IMR-90 (cell line): ENCODE data around the gene MSI2. TPM values are rescaled to one million over a fixed set of nuclear protein-coding genes. Genes with fewer than 3 reads are reported as not detected.

ENCODE experiments used
- ATAC-seq: fragments of 200-7000 bp; cut with Tn5 transposase; 2 replicates; pipeline ENCODE4 v1.9.1; 2020; ENCODE audit warnings: low read depth, mild to moderate bottlenecking, moderate library complexity
- BruUV-seq: library from RNA; stranded (reverse); fragments of 400-500 nt; replicated peaks from 2 replicates; lab custom pipeline; 2021; lab: Mats Ljungman, UMichigan
- CTCF ChIA-PET: fragments of 300-600 bp; formaldehyde crosslinking; extraction: SDS; loops from one replicate; lab custom pipeline; 2021; ENCODE audit warnings: antibody characterized with exemption; lab: Yijun Ruan, JAX
- POLR2A ChIA-PET: fragments of 300-600 bp; sonication (Branson Sonifier 250); formaldehyde crosslinking; loops from one replicate; lab custom pipeline; 2022; ENCODE audit warnings: antibody characterized with exemption; ENCODE audit not compliant: unreplicated experiment; lab: Charles Lee
- DNase-seq: peaks from one replicate; pipeline ENCODE4 v3.0.0; 2013
- H2AFZ ChIP-seq: replicated peaks from 2 replicates; pipeline ENCODE3; 2013; ENCODE audit warnings: low read length, mild to moderate bottlenecking; ENCODE audit not compliant: poor library complexity
- H2AK5ac ChIP-seq: 2 replicates; pipeline ENCODE4 v1.6.1; 2013; ENCODE audit warnings: low read depth, low read length, inconsistent platforms
- H2AK9ac ChIP-seq: replicated peaks from 2 replicates; pipeline ENCODE3; 2013; ENCODE audit warnings: mild to moderate bottlenecking, low read depth, low read length, moderate library complexity; ENCODE audit not compliant: poor library complexity
- H2BK120ac ChIP-seq: 2 replicates; pipeline ENCODE4 v1.6.1; 2013; ENCODE audit warnings: low read depth, low read length, inconsistent platforms
- H2BK15ac ChIP-seq: 3 replicates; pipeline ENCODE4 v1.6.1; 2013; ENCODE audit warnings: low read depth, low read length, inconsistent platforms
- H2BK20ac ChIP-seq: 2 replicates; pipeline ENCODE4 v1.6.1; 2013; ENCODE audit warnings: low read depth, mild to moderate bottlenecking, inconsistent platforms, low read length, moderate library complexity
- H2BK5ac ChIP-seq: 2 replicates; pipeline ENCODE4 v1.6.1; 2013; ENCODE audit warnings: mild to moderate bottlenecking, low read depth, low read length, inconsistent platforms; ENCODE audit not compliant: poor library complexity, severe bottlenecking
- H3K14ac ChIP-seq: replicated peaks from 2 replicates; pipeline ENCODE4 v1.6.1; 2013; ENCODE audit warnings: low read depth, low read length, inconsistent platforms
- H3K18ac ChIP-seq: 2 replicates; pipeline ENCODE4 v1.6.1; 2013; ENCODE audit warnings: low read depth, low read length, control low read depth
- H3K23ac ChIP-seq: 2 replicates; pipeline ENCODE4 v1.6.1; 2013; ENCODE audit warnings: low read depth, low read length, inconsistent platforms
- H3K27ac ChIP-seq: 2 replicates; pipeline ENCODE4 v1.5.1; 2013; ENCODE audit warnings: mild to moderate bottlenecking, control low read depth, low read length; ENCODE audit not compliant: insufficient read depth
- H3K27me3 ChIP-seq: 2 replicates; pipeline ENCODE4 v1.6.1; 2013; ENCODE audit warnings: low read length; ENCODE audit not compliant: control insufficient read depth, insufficient read depth
- H3K36me3 ChIP-seq: 2 replicates; pipeline ENCODE4 v1.6.1; 2013; ENCODE audit warnings: low read length, mixed read lengths; ENCODE audit not compliant: control insufficient read depth, insufficient read depth
- H3K4ac ChIP-seq: 2 replicates; pipeline ENCODE4 v1.6.1; 2013; ENCODE audit warnings: low read depth, low read length, inconsistent platforms
- H3K4me1 ChIP-seq: 2 replicates; pipeline ENCODE4 v1.6.1; 2013; ENCODE audit warnings: low read length, mixed read lengths; ENCODE audit not compliant: control insufficient read depth, insufficient read depth
- H3K4me2 ChIP-seq: 2 replicates; pipeline ENCODE4 v1.6.1; 2013; ENCODE audit warnings: low read depth, mild to moderate bottlenecking, control low read depth, low read length, moderate library complexity
- H3K4me3 ChIP-seq: 2 replicates; pipeline ENCODE4 v1.5.1; 2013; ENCODE audit warnings: low read depth, mild to moderate bottlenecking, control low read depth, low read length, moderate library complexity; ENCODE audit not compliant: insufficient read depth
- H3K56ac ChIP-seq: 2 replicates; pipeline ENCODE4 v1.6.1; 2013; ENCODE audit warnings: low read length, inconsistent platforms; ENCODE audit not compliant: insufficient read depth; ENCODE audit errors: extremely low read depth
- H3K79me1 ChIP-seq, 2 experiments: 2 replicates each; pipeline ENCODE4 v1.6.1; 2013; ENCODE audit warnings: low read length in 2 of 2, inconsistent platforms in 1 of 2, low read depth in 1 of 2
- H3K9ac ChIP-seq: 2 replicates; pipeline ENCODE4 v1.6.1; 2013; ENCODE audit warnings: low read depth, low read length, control low read depth
- H3K9me1 ChIP-seq: 2 replicates; pipeline ENCODE4 v1.6.1; 2013; ENCODE audit warnings: low read length, inconsistent platforms; ENCODE audit not compliant: insufficient read depth
- H3K9me3 ChIP-seq: 2 replicates; pipeline ENCODE4 v1.6.1; 2013; ENCODE audit warnings: low read length; ENCODE audit not compliant: control insufficient read depth, insufficient read depth
- H4K20me1 ChIP-seq: 2 replicates; pipeline ENCODE4 v1.6.1; 2013; ENCODE audit warnings: low read length, inconsistent platforms; ENCODE audit not compliant: insufficient read depth
- H4K5ac ChIP-seq: 2 replicates; pipeline ENCODE4 v1.6.1; 2013; ENCODE audit warnings: mild to moderate bottlenecking, low read depth, low read length, control low read depth
- H4K8ac ChIP-seq, 2 experiments: 2 replicates each; pipeline ENCODE4 v1.6.1; 2013; ENCODE audit warnings: low read depth in 2 of 2, low read length in 2 of 2, control low read depth in 1 of 2, inconsistent platforms in 1 of 2
- H4K91ac ChIP-seq: 2 replicates; pipeline ENCODE4 v1.6.1; 2013; ENCODE audit warnings: low read depth, low read length, inconsistent platforms; ENCODE audit not compliant: insufficient read depth
- BHLHE40 ChIP-seq: fragments of 150-350 bp; IDR thresholded peaks from 2 replicates; pipeline ENCODE4 v1.6.1; 2016; ENCODE audit warnings: mild to moderate bottlenecking, low read depth, low read length
- CEBPB ChIP-seq: IDR thresholded peaks from 2 replicates; pipeline ENCODE4 v1.6.1; 2012; ENCODE audit warnings: low read depth, low read length, improper control_type of control experiment
- CHD1 ChIP-seq: IDR thresholded peaks from 2 replicates; pipeline ENCODE4 v1.6.1; 2012; ENCODE audit warnings: low read depth, low read length, improper control_type of control experiment
- FOS ChIP-seq: fragments of 150-350 bp; IDR thresholded peaks from 2 replicates; pipeline ENCODE4 v1.6.1; 2016; ENCODE audit warnings: low read depth, low read length
- MAFK ChIP-seq: IDR thresholded peaks from 2 replicates; pipeline ENCODE4 v1.6.1; 2012; ENCODE audit warnings: low read depth, low read length, improper control_type of control experiment
- MAZ ChIP-seq: IDR thresholded peaks from 2 replicates; pipeline ENCODE4 v1.6.1; 2012; ENCODE audit warnings: low read depth, mild to moderate bottlenecking, low read length, improper control_type of control experiment, moderate library complexity, borderline replicate concordance
- MXI1 ChIP-seq: IDR thresholded peaks from 2 replicates; pipeline ENCODE4 v1.6.1; 2012; ENCODE audit warnings: low read depth, mild to moderate bottlenecking, low read length, moderate library complexity, borderline replicate concordance
- NFE2L2 ChIP-seq: fragments of 150-350 bp; IDR thresholded peaks from 2 replicates; pipeline ENCODE4 v1.6.1; 2016; ENCODE audit warnings: low read depth, mild to moderate bottlenecking, low read length
- POLR2A ChIP-seq: IDR thresholded peaks from 2 replicates; pipeline ENCODE4 v1.6.1; 2012; ENCODE audit warnings: mild to moderate bottlenecking, low read depth, low read length
- RAD21 ChIP-seq: IDR thresholded peaks from 2 replicates; pipeline ENCODE4 v1.6.1; 2012; ENCODE audit warnings: low read length, improper control_type of control experiment
- RCOR1 ChIP-seq: IDR thresholded peaks from 2 replicates; pipeline ENCODE4 v1.6.1; 2012; ENCODE audit warnings: mild to moderate bottlenecking, low read length, improper control_type of control experiment; ENCODE audit not compliant: insufficient replicate concordance
- RFX5 ChIP-seq: IDR thresholded peaks from 2 replicates; pipeline ENCODE4 v1.8.0; 2012; ENCODE audit warnings: low read depth, mild to moderate bottlenecking, low read length, moderate library complexity
- SMC3 ChIP-seq: fragments of 150-350 bp; IDR thresholded peaks from 2 replicates; pipeline ENCODE4 v1.6.1; 2016; ENCODE audit warnings: low read depth, mild to moderate bottlenecking, antibody characterized with exemption, low read length, moderate library complexity
- whole genome bisulfite sequencing, 2 experiments: methylation state at CpG; one replicate each; pipeline versions ENCODE4 v1.1.5 to v1.1.7; 2013; ENCODE audit warnings: missing lambda C conversion rate in 2 of 2; ENCODE audit not compliant: insufficient read length in 1 of 2; ENCODE audit errors: extremely low coverage in 2 of 2; 5-methylcytosine and 5-hydroxymethylcytosine counted together
- dilution Hi-C: fragments of 300-500 bp; cut with HindIII; formaldehyde crosslinking; loops from one replicate; pipeline ENCODE4 v1.14.3; 2018; ENCODE audit warnings: low sequenced_read_pairs; ENCODE audit not compliant: unreplicated experiment
- in situ Hi-C: fragments of 300-500 bp; cut with MboI; formaldehyde crosslinking; loops from 3 replicates; pipeline ENCODE4 v1.14.3; 2019; ENCODE audit warnings: low sequenced_read_pairs, inconsistent platforms, mixed read lengths
- intact Hi-C: fragments of 100-400 bp; cut with micrococcal nuclease; formaldehyde crosslinking; loops from 2 replicates; pipeline ENCODE4 v1.10.0; 2022
- polyA plus RNA-seq, 3 experiments: library from polyadenylated mRNA; depleted of rRNA; stranded (reverse); fragments of >200 nt; gene quantifications; 2 replicates each; pipeline ENCODE4 v1.2.3, GENCODE V29; 2012; ENCODE audit warnings: low replicate concordance in 1 of 3
- total RNA-seq: library from RNA; depleted of rRNA; stranded (reverse); fragments of >200 nt; gene quantifications from 2 replicates; pipeline ENCODE4 v1.2.3, GENCODE V29; 2012
- TF ChIP-seq, protein P1 (sequence below): fragments of 150-350 bp; IDR thresholded peaks from 2 replicates; pipeline ENCODE4 v1.6.1; 2017; ENCODE audit warnings: mild to moderate bottlenecking, antibody characterized with exemption, low read length, low read depth
- TF ChIP-seq, protein P2 (sequence below): fragments of 150-350 bp; IDR thresholded peaks from 2 replicates; pipeline ENCODE4 v1.6.1; 2016; ENCODE audit warnings: low read depth, mild to moderate bottlenecking, low read length, moderate library complexity, borderline replicate concordance
- TF ChIP-seq, protein P3 (sequence below): conservative IDR thresholded peaks from 2 replicates; pipeline ENCODE4 v1.5.1; 2012; ENCODE audit warnings: mild to moderate bottlenecking, low read depth, low read length, improper control_type of control experiment

The MSI2 gene
- total and polyA plus RNA-seq, 2 of the 4 experiments (the other 2 are of a cell fraction), result 13.0 to 16.0 TPM

DNA sequence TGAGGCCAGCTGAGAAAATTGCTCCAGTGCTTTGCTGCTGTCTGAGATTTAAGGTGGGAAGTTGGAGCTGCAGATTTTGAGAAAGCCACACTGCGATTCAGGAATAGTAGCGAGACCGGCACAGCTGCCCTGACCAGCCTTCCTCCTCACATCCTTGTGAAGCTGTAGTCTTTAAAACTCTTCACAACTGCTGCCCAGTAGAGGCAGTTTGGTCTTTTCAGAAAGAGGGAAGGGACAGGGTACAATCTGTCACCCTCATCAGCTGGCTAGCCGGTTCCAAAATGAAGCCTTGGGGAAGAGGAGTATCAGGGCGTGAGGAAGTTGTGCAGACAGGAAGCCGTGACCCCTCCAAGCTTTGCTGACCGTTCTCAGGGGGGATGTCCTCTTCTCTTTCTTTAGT, 195.3 kb downstream of the MSI2 start:
- Histone ChIP-seq H2BK5ac (no peak overlapping the region), H3K9me3 (no peaks in the 10 kb centered on the region), H4K20me1 (no peaks in the 10 kb centered on the region), H4K8ac (no peak overlapping the region), H2AK5ac (no peak overlapping the region), H3K79me1 (peaks cover 9 to 10% of the 10 kb centered on the region in 2 experiments; a peak in 2 of 4 replicates), H2AK9ac (no peak overlapping the region), H3K14ac (no peak overlapping the region), H2BK120ac (no peak overlapping the region), H3K9ac (no peak overlapping the region), H3K23ac (no peak overlapping the region), H3K4me3 (no peak overlapping the region), H3K27me3 (no peaks in the 10 kb centered on the region), H3K4me1 (peaks cover 8% of the 10 kb centered on the region), H3K27ac (no peak overlapping the region), H2AFZ (no peak overlapping the region), H3K9me1 (peaks cover 12% of the 10 kb centered on the region; the same call in 1 of the 2 replicates), H3K36me3 (no peaks in the 10 kb centered on the region), H3K18ac (no peak overlapping the region), H4K5ac (no peak overlapping the region), H3K56ac (no peak overlapping the region), H3K4me2 (no peak overlapping the region), H2BK15ac (no peak overlapping the region), H2BK20ac (no peak overlapping the region), H3K4ac (no peak overlapping the region), H4K91ac (no peak overlapping the region)
- no peak for ATAC-seq
- in situ Hi-C loops (no loop called here), intact Hi-C loops (no loop called here), dilution Hi-C loops (no loop called here)
- BruUV-seq, result no TSS peak
- ChIA-PET POLR2A (no interaction called here), CTCF (no interaction called here)
- DNase-seq, result no peak
- WGBS, 2 experiments, result no CpG with 5 or more reads among the region's 7 CpGs
- TF ChIP-seq BHLHE40, result no peak
- TF ChIP-seq NFE2L2, result no peak
- TF ChIP-seq, protein P1, sequence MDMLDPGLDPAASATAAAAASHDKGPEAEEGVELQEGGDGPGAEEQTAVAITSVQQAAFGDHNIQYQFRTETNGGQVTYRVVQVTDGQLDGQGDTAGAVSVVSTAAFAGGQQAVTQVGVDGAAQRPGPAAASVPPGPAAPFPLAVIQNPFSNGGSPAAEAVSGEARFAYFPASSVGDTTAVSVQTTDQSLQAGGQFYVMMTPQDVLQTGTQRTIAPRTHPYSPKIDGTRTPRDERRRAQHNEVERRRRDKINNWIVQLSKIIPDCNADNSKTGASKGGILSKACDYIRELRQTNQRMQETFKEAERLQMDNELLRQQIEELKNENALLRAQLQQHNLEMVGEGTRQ, result no peak
- TF ChIP-seq, protein P2, sequence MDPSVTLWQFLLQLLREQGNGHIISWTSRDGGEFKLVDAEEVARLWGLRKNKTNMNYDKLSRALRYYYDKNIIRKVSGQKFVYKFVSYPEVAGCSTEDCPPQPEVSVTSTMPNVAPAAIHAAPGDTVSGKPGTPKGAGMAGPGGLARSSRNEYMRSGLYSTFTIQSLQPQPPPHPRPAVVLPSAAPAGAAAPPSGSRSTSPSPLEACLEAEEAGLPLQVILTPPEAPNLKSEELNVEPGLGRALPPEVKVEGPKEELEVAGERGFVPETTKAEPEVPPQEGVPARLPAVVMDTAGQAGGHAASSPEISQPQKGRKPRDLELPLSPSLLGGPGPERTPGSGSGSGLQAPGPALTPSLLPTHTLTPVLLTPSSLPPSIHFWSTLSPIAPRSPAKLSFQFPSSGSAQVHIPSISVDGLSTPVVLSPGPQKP, result no peak
- TF ChIP-seq MAFK, result no peak
- no peak for TF ChIP-seq POLR2A
- TF ChIP-seq, protein P3, sequence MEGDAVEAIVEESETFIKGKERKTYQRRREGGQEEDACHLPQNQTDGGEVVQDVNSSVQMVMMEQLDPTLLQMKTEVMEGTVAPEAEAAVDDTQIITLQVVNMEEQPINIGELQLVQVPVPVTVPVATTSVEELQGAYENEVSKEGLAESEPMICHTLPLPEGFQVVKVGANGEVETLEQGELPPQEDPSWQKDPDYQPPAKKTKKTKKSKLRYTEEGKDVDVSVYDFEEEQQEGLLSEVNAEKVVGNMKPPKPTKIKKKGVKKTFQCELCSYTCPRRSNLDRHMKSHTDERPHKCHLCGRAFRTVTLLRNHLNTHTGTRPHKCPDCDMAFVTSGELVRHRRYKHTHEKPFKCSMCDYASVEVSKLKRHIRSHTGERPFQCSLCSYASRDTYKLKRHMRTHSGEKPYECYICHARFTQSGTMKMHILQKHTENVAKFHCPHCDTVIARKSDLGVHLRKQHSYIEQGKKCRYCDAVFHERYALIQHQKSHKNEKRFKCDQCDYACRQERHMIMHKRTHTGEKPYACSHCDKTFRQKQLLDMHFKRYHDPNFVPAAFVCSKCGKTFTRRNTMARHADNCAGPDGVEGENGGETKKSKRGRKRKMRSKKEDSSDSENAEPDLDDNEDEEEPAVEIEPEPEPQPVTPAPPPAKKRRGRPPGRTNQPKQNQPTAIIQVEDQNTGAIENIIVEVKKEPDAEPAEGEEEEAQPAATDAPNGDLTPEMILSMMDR, result no peak
- TF ChIP-seq MXI1, result no peak
- TF ChIP-seq FOS, result no peak
- TF ChIP-seq MAZ, result no peak
- no peak for TF ChIP-seq RFX5
- no peak for TF ChIP-seq CEBPB
- TF ChIP-seq RCOR1, result no peak
- no peak for TF ChIP-seq CHD1
- TF ChIP-seq SMC3, result no peak
- TF ChIP-seq RAD21, result no peak
